NCI-H2081 treated with DMSO at 0.1 percent for 48 hours (cell line): ENCODE data around the gene SIK3.
"Not testable (repeated sequence)": the region's sequence is repeated elsewhere in the genome, so short reads cannot be mapped to it uniquely, and the experiment has no call there.

ENCODE experiments used
- DNase-seq: peaks from one replicate; lab custom pipeline; 2025; lab: John Stamatoyannopoulos, UW

SIK3 gene

DNA sequence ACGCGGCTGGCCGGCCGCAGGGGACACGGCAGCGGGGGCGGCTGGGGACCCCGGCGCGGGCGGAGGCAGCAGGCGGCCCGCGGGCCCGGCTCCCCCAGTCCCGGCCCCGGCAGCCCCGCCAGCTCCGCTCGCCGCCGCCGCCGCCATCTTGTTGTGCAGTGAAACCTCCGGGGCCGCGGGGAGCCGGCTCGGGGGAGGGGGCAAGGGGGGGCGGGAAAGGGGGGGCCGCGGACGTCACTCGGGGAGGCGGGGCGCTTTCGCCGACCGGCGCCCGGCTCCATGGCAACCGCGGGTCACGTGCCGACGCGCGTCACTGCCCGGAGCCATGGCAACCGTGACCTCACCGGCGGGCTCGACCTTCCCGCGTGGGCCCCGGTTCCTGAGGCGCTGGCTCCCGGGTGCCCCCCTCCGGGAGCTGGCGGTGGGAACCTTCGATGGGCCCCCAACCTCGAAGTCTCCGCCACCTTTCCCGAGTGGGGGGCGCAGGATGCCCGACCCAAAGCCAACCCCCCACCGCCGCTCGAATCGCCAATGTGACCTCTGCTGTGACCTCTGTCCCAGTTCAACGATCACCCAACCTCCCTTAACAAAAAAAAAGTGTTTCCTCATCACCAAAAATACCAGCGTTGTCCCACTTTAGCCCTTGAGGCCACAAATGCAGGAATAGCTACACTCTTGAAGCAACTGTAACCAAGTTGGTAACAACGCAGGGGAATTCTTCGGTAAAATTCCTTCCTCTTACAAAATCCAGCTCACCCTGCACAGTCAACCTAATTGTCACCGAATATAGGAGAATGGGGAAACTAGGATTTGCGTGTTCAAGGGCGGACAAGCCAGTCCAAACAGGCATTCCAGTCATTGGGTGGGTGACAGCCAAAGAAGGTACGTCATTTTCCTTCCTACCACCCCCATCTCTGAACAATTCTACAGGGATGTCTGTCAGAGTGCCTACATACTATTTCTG, at the start of gene SIK3:
TSS of gene SIK3 (minus strand) at position 160 of the 964 bp plus-strand sequence. CDS start at position 147, 13 bp downstream.
- DNase-seq = peak; percentile 62

DNA sequence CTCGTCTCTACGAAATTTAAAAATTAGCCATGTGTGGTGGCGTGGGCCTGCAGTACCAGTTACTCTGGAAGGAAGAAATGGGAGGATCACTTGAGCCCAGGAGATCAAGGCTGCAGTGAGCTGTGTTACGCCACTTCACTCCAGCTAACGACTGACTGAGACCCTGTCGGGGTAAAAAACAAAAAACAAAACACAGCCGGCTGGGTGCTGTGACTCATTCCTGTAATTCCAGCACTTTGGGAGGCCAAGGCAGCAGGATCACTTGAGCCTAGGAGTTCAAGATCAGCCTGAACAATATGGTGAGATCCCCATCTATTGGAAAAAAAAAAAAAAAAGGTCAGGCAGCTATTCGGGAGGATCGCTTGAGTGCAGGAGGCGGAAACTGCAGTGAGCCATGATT, 48.3 kb upstream of the SIK3 start:
- no peak for DNase-seq

DNA sequence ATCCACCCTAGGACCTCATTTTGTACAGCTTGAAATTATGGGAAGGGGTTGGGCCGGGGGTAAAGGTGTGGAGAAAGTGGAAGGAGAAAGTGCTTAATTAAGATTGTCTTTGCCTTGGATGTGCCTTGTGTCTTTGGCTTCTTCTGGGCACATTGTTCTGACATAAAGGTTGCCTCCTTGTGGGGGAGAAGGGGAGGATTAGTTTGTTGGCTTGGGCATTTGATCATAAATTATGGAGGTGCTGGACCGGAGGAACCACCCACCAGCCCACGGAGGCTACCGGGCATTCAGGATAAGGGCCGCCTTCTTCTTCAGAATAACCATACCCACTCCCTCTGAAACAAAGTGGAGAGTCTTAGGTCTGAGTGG, 47.1 kb upstream of the SIK3 start:
- DNase-seq = no peak

DNA sequence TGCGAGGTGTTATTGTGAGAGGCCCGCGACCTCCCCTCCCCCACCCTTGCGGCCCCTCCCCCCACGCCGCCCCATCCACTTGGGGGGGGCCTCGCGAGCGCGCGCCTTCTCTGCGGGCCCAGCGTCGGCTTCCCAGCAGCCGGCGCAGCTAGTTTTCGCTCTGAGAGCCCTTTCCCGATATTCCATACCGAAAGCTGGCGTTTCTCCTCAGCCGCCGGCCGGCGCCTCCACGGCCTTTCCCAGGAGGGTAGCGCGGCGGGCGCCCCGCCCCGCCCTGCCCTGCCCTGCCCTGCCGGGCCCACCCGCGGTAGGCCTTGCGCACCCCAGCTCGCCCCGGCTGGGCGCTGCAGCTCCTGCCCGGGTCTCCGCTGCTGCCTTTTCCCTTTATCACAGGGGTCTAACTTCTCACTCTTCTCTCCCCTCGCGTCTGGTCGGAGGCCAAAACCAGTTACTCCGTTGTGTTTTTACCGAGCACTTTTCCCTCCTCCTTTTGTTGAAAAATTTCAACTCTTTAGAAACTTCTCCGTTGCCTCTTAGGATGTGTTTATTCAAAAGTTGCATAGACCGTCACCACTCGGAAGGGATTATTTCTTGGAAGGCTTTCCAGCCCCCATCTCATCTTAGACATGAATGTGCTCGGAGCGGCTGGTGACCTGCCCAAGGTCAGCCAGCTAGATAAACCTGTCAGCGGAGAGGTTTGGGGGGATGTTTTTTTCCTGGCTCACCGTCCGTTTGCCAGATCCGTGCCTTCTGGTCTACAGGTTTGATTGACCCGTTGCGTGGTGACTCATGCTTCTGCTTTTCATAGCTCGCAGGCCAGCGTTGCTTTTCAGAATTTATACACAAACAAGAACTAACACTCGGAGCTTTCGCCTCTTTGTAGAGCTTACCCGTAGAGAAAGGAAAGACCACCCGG, 46.5 kb upstream of the SIK3 start:
- DNase-seq = no peak

- peak; percentile 68 for DNase-seq
Measured at GRCh38 chr11:117143871-117144476, 45.7 kb upstream of the SIK3 start, which contains the start of gene PAFAH1B2. TSS of gene PAFAH1B2 (plus strand) at chr11:117144287. CDS start at chr11:117152448, 8,161 bp downstream.

- no peak for DNase-seq
Measured at GRCh38 chr11:117143390-117143789, 45.2 kb upstream of the SIK3 start.

DNA sequence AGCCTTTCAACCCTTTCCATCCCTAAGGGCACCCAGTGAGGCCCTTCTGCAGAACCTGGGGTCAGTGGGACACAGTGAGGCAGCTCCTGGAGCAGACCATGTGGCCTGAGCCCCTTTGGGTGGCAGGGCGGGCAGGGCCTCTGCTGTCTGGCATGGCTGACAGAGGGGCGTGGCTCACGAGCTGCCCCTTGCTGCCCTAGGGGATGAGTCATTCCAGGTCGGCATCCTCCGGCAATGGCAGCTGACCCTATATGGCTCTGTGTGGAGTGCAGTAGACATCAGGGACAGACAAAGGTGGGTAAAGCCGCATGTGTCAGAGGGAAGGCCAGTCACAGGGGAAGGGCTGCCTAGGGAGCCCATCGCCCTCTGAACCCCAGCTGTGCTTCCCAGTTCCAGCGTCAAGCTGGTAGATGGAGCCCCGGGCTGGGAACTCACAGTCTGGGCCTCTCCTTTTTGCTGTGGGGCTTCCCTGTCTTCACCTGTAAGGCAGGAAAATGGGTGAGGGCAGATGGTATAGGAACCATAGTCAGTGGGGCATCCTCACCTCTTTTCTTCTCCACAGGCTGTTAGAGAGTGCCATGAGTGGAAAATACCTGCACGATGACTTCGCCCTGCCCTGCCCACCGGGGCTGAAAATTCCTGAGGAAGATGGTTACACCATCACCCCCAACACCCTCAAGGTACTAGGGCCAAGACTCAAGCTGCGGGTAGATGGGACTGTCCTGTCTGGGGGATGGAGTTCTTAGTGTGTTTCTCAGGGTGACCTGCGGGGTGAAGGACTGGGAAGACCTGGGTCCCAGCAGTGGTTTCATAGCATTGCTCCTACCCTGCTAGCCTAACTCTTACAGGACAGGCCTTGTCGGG, 39.2 kb upstream of the SIK3 start:
- not testable (repeated sequence) for DNase-seq

GRCh38 chr11:117134979-117135378, 36.8 kb upstream of the SIK3 start:
- DNase-seq = not testable (repeated sequence)

GRCh38 chr11:117134431-117134830, 36.2 kb upstream of the SIK3 start:
- no peak for DNase-seq

DNA sequence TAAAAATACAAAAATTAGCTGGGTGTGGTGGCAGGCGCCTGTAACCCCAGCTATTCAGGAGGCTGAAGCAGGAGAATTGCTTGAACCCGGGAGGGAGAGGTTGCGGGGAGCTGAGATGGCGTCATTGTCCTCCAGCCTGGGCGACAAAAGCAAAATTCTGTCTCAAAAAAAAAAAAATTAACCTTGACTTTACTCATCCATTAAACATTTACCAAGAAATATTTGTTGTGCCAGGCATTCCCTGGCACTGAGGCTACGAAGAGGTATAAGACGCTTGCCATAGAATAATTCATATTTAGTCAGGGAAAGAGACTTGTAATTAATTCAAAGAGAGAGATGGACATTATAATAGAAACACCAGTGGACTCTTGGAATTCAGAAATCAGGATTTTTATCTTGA, 32.7 kb upstream of the SIK3 start:
- no peak for DNase-seq

- not testable (repeated sequence) for DNase-seq
Measured at GRCh38 chr11:117130396-117130795, 32.2 kb upstream of the SIK3 start.

- DNase-seq = no peak
Measured at GRCh38 chr11:117128289-117128688, 30.1 kb upstream of the SIK3 start.

DNA sequence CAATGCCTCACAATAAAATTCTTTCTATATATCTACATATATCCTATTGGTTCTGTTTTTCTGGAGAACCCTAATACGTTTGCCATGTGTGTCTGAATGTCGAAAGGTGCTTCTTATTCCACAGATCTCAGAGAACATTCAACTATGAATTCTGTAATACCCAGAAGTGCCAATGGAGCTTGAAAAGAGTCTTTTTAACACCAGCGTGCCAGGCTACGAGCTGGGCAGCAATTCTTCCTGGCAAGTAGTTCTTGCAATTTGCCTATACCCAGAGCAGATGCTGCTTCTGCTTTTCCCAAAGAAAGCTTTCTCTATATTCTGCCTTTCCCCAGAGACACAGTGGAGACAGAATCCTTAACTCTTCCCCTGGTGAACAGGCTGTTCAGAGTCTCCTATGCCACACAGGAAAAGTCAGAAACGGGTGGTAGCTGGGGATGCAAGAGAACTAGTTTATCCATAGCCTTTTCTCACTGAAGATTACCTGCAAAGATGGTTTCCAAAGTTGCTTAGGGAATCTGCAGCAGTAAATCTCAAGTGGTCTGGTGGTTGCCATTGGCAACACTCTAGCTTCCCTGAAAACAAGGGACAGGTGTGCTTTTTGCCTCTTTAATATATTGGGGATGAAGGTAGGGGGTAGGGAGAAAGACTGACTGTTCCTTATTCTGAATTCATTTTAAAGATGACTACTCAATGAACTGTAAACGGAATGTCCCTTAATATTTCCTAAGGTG, 29.1 kb upstream of the SIK3 start:
- no peak for DNase-seq

- no peak for DNase-seq
Measured at GRCh38 chr11:117126223-117126965, 28.2 kb upstream of the SIK3 start.

DNA sequence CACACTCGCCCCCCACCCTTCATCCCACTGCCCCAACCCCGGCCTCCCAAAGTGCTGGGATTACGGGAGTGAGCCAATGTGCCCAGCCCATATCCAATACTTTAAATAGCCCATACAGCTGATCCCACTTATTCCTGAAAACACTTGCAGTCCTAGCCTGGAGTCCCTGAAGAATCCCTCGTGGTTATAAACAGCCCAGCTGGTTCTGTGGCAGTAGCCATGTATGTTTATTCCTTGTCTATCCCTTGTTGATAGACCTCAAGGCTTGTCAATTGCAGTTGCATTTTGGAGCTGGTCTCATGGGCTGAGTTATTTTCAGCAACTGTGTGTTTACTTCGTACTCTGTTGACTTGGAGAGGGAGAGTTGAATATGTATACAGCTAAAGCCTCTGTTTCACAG, 24.3 kb upstream of the SIK3 start:
- no peak for DNase-seq

DNA sequence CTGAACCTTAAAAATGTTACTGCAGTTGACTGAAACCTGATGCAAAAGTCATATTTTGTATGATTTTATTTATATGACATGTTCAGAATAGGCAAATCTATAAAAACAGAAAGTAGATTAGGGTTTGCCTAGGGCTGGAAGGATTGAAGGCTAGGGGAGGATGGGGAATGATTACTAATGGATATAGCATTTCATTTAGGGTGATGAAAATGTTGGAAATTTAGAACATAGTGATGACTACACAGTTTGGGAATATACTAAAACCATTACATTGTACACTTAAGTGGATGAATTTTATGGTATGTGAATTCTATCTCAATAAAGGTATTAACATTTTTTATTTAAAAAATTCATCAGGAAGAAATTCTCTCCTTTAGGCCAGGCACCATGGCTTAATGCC, 22.9 kb upstream of the SIK3 start:
- DNase-seq = no peak

- DNase-seq = no peak
Measured at GRCh38 chr11:117117681-117118080, 19.5 kb upstream of the SIK3 start.

DNA sequence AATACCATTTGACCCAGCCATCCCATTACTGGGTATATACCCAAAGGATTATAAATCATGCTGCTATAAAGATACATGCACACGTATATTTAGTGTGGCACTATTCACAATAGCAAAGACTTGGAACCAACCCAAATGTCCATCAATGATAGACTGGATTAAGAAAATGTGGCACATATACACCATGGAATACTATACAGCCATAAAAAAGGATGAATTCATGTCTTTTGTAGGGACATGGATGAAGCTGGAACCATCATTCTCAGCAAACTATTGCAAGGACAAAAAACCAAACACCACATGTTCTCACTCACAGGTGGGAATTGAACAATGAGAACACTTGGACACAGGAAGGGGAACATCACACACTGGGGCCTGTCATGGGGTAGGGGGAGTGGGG, 14.7 kb upstream of the SIK3 start:
- DNase-seq = not testable (repeated sequence)

DNA sequence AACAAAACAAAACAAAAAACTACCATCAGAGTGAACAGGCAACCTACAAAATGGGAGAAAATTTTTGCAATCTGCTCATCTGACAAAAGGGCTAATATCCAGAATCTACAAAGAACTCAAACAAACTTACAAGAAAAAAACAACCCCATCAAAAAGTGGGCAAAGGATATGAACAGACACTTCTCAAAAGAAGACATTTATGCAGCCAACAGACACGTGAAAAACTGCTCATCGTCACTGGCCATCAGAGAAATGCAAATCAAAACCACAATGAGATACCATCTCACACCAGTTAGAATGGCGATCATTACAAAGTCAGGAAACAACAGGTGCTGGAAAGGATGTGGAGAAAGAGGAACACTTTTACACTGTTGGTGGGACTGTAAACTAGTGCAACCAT, 14.3 kb upstream of the SIK3 start:
- not testable (repeated sequence) for DNase-seq
